HL-60 (cell line): Measurements from ENCODE around the gene PAPPA.

ENCODE experiments used
- DNase-seq, 2 experiments: peaks; one replicate each; pipeline ENCODE4 v3.0.0-alpha.2; 2010 to 2020; ENCODE audit warnings: low read depth in 1 of 2, low spot score in 1 of 2
- H3K27ac ChIP-seq: fragments of 250-450 bp; sonication (Bioruptor Pico); replicated peaks from 2 replicates; pipeline ENCODE4 v1.5.1; 2020; ENCODE audit warnings: mild to moderate bottlenecking, moderate library complexity
- H3K27me3 ChIP-seq: fragments of 250-450 bp; sonication (Bioruptor Pico); 2 replicates; pipeline ENCODE4 v1.5.1; 2021; ENCODE audit warnings: mild to moderate bottlenecking, moderate library complexity; ENCODE audit not compliant: insufficient read depth, poor library complexity, severe bottlenecking
- H3K4me3 ChIP-seq: replicated peaks from 2 replicates; pipeline ENCODE4 v1.5.1; 2011; ENCODE audit warnings: mild to moderate bottlenecking, control low read depth, low read length; ENCODE audit not compliant: insufficient read depth
- CTCF ChIP-seq: IDR thresholded peaks from one replicate; pipeline ENCODE4 v1.5.1; 2011; ENCODE audit warnings: low read length, control low read depth, inconsistent platforms; ENCODE audit not compliant: insufficient read depth
- GABPA ChIP-seq: IDR thresholded peaks from 2 replicates; pipeline ENCODE4 v1.6.1; 2012; ENCODE audit warnings: low read depth
- POLR2AphosphoS5 ChIP-seq: IDR thresholded peaks from 2 replicates; pipeline ENCODE4 v1.6.1; 2012; ENCODE audit warnings: low read depth
- SPI1 ChIP-seq: IDR thresholded peaks from 2 replicates; pipeline ENCODE4 v1.6.1; 2012; ENCODE audit warnings: low read depth, mild to moderate bottlenecking, borderline replicate concordance
- TF ChIP-seq, protein P1 (sequence below): IDR thresholded peaks from 2 replicates; pipeline ENCODE4 v1.6.1; 2012; ENCODE audit warnings: low read depth; ENCODE audit not compliant: insufficient replicate concordance

The PAPPA gene

DNA sequence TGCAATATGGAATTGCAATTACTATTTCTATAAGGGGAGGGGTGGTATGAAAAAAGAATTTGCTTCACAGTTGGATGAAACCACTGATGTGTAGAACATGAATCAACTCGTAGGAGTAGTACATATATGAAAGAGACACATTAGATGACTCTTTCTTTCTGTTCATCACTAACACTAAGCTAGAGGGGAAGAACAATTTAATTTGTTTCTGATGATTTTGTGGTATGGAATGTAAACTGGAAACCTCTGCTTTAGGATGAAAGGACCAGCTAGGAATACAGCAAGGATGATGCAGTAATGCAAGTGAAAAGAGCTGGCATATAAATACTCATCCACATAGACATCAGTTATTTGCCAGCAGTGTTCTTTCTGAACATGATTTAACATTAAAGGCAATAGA lies 113.4 kb downstream of the PAPPA start:
- TF ChIP-seq GABPA (no peak), SPI1 (no peak), CTCF (no peak), POLR2AphosphoS5 (no peak)
- TF ChIP-seq, protein P1, sequence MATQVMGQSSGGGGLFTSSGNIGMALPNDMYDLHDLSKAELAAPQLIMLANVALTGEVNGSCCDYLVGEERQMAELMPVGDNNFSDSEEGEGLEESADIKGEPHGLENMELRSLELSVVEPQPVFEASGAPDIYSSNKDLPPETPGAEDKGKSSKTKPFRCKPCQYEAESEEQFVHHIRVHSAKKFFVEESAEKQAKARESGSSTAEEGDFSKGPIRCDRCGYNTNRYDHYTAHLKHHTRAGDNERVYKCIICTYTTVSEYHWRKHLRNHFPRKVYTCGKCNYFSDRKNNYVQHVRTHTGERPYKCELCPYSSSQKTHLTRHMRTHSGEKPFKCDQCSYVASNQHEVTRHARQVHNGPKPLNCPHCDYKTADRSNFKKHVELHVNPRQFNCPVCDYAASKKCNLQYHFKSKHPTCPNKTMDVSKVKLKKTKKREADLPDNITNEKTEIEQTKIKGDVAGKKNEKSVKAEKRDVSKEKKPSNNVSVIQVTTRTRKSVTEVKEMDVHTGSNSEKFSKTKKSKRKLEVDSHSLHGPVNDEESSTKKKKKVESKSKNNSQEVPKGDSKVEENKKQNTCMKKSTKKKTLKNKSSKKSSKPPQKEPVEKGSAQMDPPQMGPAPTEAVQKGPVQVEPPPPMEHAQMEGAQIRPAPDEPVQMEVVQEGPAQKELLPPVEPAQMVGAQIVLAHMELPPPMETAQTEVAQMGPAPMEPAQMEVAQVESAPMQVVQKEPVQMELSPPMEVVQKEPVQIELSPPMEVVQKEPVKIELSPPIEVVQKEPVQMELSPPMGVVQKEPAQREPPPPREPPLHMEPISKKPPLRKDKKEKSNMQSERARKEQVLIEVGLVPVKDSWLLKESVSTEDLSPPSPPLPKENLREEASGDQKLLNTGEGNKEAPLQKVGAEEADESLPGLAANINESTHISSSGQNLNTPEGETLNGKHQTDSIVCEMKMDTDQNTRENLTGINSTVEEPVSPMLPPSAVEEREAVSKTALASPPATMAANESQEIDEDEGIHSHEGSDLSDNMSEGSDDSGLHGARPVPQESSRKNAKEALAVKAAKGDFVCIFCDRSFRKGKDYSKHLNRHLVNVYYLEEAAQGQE: no peak
- no peak overlapping the region for H3K4me3 ChIP-seq
- no peak overlapping the region for H3K27ac ChIP-seq
- DNase-seq: no peak
- no peaks in the 10 kb centered on the region for H3K27me3 ChIP-seq

- no peak for DNase-seq
- Histone ChIP-seq H3K27me3 (no peaks in the 10 kb centered on the region), H3K27ac (no peak overlapping the region), H3K4me3 (no peak overlapping the region)
- TF ChIP-seq GABPA (no peak), SPI1 (no peak), POLR2AphosphoS5 (no peak), CTCF (no peak)
- TF ChIP-seq, protein P1: no peak
Observed at GRCh38 chr9:116269250-116269649, 115.7 kb downstream of the PAPPA start.

GRCh38 chr9:116270546-116270945 lies 117.0 kb downstream of the PAPPA start:
- TF ChIP-seq, protein P1: no peak
- TF ChIP-seq CTCF: no peak
- Histone ChIP-seq H3K27ac (no peak overlapping the region), H3K4me3 (no peak overlapping the region), H3K27me3 (no peaks in the 10 kb centered on the region)
- DNase-seq: no peak
